Measurements from ENCODE around the gene DNAH10.

DNAH10 gene

DNA sequence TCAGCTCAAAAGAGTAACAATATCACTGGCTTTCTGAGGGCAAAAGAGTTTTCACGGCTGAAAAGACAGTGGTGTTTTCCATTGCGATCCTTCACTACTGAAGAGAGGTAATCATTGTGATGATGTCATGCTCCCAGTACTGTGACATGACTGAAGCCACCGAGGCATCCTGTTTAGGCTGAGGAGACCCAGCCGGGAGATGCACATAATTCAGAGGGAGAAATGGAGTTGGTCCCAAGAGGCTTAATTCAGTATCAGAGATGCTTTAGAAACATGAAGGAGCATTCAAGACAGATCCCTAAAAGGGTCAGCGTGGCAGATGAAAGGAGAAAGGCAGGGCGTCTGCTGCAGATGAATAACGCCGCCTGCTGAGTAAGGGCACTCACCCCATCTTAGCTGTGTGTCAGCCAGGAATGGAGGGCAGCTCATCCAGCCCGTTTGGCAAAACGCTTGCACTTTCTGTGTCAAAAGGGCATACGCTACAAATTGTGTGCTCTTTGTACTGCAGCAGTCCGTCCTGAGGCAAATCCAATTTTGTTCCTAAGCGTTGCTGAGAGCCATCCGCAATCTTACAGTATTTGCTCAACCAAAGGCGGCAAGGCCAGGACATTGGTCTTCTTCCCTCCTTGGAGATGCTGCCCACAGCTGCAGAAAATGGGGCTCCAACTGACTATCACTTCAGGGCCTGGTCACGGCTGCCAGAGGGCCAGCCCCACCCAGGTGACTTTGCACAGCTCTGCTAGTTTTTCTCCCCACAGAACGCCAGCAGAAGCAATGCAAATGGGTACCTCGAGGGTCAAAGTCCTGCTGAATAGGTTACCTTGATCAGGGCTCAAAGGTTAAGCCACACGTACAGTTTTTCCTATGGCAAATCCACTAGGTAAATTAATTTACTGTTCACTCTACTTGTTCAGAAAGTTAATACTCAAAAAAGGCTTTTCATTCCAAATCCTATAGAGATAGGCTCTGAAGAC lies 187.0 kb downstream of the DNAH10 start:
- TF ChIP-seq ZBTB7A (IDR thresholded peaks at IDR 0.05; ENCODE audit: low read depth) (no peak), FOXM1 (IDR thresholded peaks at IDR 0.05; ENCODE audit: borderline replicate concordance, low read depth) (no peak), EP300 (IDR thresholded peaks at IDR 0.05; ENCODE audit: borderline replicate concordance) (no peak), RAD21 (IDR thresholded peaks at IDR 0.05; ENCODE audit: low read depth) (no peak), YY1 (IDR thresholded peaks at IDR 0.05; ENCODE audit: low read depth) (no peak), TAF1 (IDR thresholded peaks at IDR 0.05; ENCODE audit: low read depth) (no peak), TCF12 (IDR thresholded peaks at IDR 0.05; ENCODE audit: low read depth) (no peak), CREB1 (IDR thresholded peaks at IDR 0.05; ENCODE audit: low read depth) (no peak), TEAD4 (IDR thresholded peaks at IDR 0.05) (no peak), CEBPB (IDR thresholded peaks at IDR 0.05) (no peak), NFIC (IDR thresholded peaks at IDR 0.05) (no peak), EGR1 (IDR thresholded peaks at IDR 0.05) (no peak)
- TF ChIP-seq, protein P1, sequence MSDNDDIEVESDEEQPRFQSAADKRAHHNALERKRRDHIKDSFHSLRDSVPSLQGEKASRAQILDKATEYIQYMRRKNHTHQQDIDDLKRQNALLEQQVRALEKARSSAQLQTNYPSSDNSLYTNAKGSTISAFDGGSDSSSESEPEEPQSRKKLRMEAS (IDR thresholded peaks at IDR 0.05): no peak
- TF ChIP-seq, protein P2, sequence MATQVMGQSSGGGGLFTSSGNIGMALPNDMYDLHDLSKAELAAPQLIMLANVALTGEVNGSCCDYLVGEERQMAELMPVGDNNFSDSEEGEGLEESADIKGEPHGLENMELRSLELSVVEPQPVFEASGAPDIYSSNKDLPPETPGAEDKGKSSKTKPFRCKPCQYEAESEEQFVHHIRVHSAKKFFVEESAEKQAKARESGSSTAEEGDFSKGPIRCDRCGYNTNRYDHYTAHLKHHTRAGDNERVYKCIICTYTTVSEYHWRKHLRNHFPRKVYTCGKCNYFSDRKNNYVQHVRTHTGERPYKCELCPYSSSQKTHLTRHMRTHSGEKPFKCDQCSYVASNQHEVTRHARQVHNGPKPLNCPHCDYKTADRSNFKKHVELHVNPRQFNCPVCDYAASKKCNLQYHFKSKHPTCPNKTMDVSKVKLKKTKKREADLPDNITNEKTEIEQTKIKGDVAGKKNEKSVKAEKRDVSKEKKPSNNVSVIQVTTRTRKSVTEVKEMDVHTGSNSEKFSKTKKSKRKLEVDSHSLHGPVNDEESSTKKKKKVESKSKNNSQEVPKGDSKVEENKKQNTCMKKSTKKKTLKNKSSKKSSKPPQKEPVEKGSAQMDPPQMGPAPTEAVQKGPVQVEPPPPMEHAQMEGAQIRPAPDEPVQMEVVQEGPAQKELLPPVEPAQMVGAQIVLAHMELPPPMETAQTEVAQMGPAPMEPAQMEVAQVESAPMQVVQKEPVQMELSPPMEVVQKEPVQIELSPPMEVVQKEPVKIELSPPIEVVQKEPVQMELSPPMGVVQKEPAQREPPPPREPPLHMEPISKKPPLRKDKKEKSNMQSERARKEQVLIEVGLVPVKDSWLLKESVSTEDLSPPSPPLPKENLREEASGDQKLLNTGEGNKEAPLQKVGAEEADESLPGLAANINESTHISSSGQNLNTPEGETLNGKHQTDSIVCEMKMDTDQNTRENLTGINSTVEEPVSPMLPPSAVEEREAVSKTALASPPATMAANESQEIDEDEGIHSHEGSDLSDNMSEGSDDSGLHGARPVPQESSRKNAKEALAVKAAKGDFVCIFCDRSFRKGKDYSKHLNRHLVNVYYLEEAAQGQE (IDR thresholded peaks at IDR 0.05; ENCODE audit: low read depth): no peak
- TF ChIP-seq, protein P3, sequence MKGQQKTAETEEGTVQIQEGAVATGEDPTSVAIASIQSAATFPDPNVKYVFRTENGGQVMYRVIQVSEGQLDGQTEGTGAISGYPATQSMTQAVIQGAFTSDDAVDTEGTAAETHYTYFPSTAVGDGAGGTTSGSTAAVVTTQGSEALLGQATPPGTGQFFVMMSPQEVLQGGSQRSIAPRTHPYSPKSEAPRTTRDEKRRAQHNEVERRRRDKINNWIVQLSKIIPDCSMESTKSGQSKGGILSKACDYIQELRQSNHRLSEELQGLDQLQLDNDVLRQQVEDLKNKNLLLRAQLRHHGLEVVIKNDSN (IDR thresholded peaks at IDR 0.05): no peak

DNA sequence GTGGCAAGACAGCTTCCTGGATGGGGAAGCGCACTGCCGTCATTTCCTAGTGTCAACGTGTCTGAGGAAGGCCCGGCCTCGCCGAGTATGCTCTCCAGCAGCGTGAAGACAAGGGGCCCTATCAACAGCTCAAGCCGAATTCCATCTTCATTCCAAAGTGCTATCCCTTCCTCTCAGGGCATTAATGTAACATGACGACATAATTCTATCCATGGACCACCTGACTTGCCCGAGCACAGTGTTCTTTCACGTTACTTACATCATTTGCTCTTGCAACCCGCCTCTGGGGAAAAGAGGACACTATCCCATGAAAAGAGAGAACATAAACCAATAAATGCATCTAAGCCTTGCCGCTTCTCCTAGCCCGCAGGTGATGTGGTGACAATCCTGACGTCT lies 187.7 kb downstream of the DNAH10 start:
- TF ChIP-seq FOXM1 (IDR thresholded peaks at IDR 0.05; ENCODE audit: borderline replicate concordance, low read depth): no peak
- TF ChIP-seq CEBPB (IDR thresholded peaks at IDR 0.05): no peak
- TF ChIP-seq TAF1 (IDR thresholded peaks at IDR 0.05; ENCODE audit: low read depth): no peak
- TF ChIP-seq TCF12 (IDR thresholded peaks at IDR 0.05; ENCODE audit: low read depth): no peak
- no peak for TF ChIP-seq RAD21 (IDR thresholded peaks at IDR 0.05; ENCODE audit: low read depth)
- TF ChIP-seq CREB1 (IDR thresholded peaks at IDR 0.05; ENCODE audit: low read depth): no peak
- no peak for TF ChIP-seq YY1 (IDR thresholded peaks at IDR 0.05; ENCODE audit: low read depth)

DNA sequence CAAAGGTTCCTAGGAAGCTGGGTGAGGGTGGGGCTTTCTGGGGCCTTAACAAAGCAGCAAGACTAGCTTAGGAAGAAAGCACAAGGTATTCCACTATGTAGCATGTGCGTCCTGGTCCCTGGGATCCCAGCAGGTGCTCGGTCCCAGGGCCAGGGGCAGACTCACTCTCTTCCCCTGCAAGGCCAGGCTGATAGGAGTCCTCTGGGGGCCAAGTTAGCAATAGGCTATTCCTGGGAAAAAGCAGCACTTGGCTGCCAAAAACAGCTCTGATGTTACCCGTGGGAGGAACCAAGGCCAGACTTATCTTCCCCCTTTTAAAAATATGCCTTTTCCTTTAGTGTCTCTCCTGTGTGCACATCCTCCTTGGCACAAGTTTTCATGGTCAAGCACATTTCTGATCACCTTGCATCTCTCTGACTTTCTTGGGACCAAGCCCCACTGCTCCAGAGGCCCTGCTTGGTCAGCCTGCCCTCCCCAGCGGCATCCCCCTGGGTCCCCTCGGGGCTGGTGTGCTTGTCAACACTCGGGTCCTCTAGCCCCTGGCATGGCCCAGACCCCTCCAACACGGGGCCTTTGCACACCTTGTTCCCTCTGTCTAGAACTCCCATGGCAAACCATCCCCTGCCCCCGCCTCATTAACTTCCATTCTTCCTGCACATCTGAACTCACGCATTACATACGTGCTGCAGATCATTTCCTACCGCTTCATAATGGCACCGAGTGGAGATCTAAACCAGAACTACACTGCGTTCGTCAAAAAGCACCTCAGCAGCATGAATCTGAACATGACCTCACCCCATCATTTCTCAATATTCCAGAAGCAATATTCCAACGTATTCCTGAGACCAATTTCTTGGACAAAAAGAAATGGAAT lies 188.6 kb downstream of the DNAH10 start:
- TF ChIP-seq RAD21 (IDR thresholded peaks at IDR 0.05; ENCODE audit: low read depth): no peak
- TF ChIP-seq, protein P2 (IDR thresholded peaks at IDR 0.05; ENCODE audit: low read depth): no peak
- TF ChIP-seq TCF12 (IDR thresholded peaks at IDR 0.05; ENCODE audit: low read depth): no peak
- no peak for TF ChIP-seq CREB1 (IDR thresholded peaks at IDR 0.05; ENCODE audit: low read depth)
- TF ChIP-seq EGR1 (IDR thresholded peaks at IDR 0.05): no peak
- no peak for TF ChIP-seq EP300 (IDR thresholded peaks at IDR 0.05; ENCODE audit: borderline replicate concordance)
- TF ChIP-seq NFIC (IDR thresholded peaks at IDR 0.05): no peak
- no peak for TF ChIP-seq TEAD4 (IDR thresholded peaks at IDR 0.05)
- no peak for TF ChIP-seq FOXM1 (IDR thresholded peaks at IDR 0.05; ENCODE audit: borderline replicate concordance, low read depth)
- TF ChIP-seq, protein P1 (IDR thresholded peaks at IDR 0.05): no peak
- TF ChIP-seq YY1 (IDR thresholded peaks at IDR 0.05; ENCODE audit: low read depth): no peak
- no peak for TF ChIP-seq ZBTB7A (IDR thresholded peaks at IDR 0.05; ENCODE audit: low read depth)
- TF ChIP-seq TAF1 (IDR thresholded peaks at IDR 0.05; ENCODE audit: low read depth): no peak
- TF ChIP-seq, protein P3 (IDR thresholded peaks at IDR 0.05): no peak
- no peak for TF ChIP-seq CEBPB (IDR thresholded peaks at IDR 0.05)

DNA sequence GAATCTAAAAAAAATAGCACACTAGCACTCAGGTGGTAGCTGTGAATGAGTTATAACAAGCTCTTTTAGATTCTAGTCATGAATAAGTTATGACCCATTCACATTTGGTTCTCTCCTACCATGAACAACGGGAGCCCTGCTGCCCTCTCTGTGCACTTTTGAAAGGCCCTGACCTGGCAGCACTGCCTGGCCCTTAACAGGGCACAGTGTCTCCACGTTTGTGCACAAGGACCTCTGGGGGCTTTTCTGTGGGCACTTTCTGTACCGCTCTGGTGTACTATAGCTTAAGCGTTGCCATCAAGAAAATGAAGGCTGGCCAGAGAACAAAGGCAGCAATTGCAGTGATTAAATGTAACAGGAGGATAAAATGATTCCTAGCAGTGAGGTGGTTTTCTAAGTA lies 189.4 kb downstream of the DNAH10 start:
- no peak for TF ChIP-seq TEAD4 (IDR thresholded peaks at IDR 0.05)
- TF ChIP-seq TCF12 (IDR thresholded peaks at IDR 0.05; ENCODE audit: low read depth): no peak

DNA sequence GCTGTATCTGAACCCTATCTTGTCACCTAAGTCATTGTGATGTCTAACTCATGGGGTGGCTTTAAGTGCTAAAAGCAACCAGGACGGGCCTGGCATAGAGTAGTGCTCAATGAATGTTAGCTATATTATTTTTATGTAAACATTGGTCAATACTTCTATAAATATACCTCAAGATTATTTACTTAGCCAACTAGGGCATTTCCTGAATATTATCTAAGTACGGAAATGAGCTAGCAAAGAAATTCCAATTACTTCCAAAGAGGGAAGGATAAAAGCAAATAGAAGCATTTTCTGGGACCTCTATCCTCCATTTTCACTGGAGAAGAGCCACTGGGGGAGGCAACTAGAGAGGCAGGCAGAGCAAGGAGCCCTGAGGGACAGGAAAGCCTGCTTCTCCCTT lies 189.9 kb downstream of the DNAH10 start:
- TF ChIP-seq TEAD4 (IDR thresholded peaks at IDR 0.05): no peak
- TF ChIP-seq ZBTB7A (IDR thresholded peaks at IDR 0.05; ENCODE audit: low read depth): no peak
- TF ChIP-seq YY1 (IDR thresholded peaks at IDR 0.05; ENCODE audit: low read depth): no peak
- TF ChIP-seq EP300 (IDR thresholded peaks at IDR 0.05; ENCODE audit: borderline replicate concordance): no peak
- TF ChIP-seq TAF1 (IDR thresholded peaks at IDR 0.05; ENCODE audit: low read depth): no peak
- no peak for TF ChIP-seq NFIC (IDR thresholded peaks at IDR 0.05)
- TF ChIP-seq CEBPB (IDR thresholded peaks at IDR 0.05): no peak
- TF ChIP-seq EGR1 (IDR thresholded peaks at IDR 0.05): no peak
- TF ChIP-seq, protein P2 (IDR thresholded peaks at IDR 0.05; ENCODE audit: low read depth): no peak

All from Ishikawa (cell line).